HG03575 (cell line): Measurements from ENCODE around the gene RPRD1A.

Source experiments
- ATAC-seq: cut with Tn5 transposase; IDR thresholded peaks from one replicate; pipeline ENCODE4 v1.9.1; 2021; ENCODE audit not compliant: unreplicated experiment, insufficient number of reproducible peaks, low FRiP score; ENCODE audit errors: extremely low read depth

The RPRD1A gene

GRCh38 chr18:35941299-35941698 is 126.1 kb downstream of the RPRD1A start:
- no peak for ATAC-seq
